Measurements from ENCODE around the gene ELL2.

GRCh38 chr5:95907740-95908706, 53.6 kb downstream of the ELL2 start:
- TF ChIP-seq CTCF (IDR thresholded peaks at IDR 0.05) (no peak), POLR2A (IDR thresholded peaks at IDR 0.05) (no peak)

All from heart left ventricle (tissue), 13 donors.